Astrocyte (in vitro differentiated cells and primary cell): Measurements from ENCODE around the gene PLD4. TPM values are rescaled to one million over a fixed set of nuclear protein-coding genes. Genes with fewer than 3 reads are reported as not detected.

Experiments
- DNase-seq: peaks from one replicate; pipeline ENCODE4 v3.0.0-alpha.2; 2010; ENCODE audit warnings: low read depth
- FAIRE-seq: peaks from 2 replicates; lab custom pipeline; 2011; peaks lifted over from hg19 to GRCh38; lab: Jason Lieb, UNC
- H2AFZ ChIP-seq: 2 replicates; pipeline ENCODE4 v1.6.0; 2012; ENCODE audit warnings: low read depth, low read length, inconsistent platforms
- H3K27ac ChIP-seq: 2 replicates; pipeline ENCODE4 v1.5.1; 2011; ENCODE audit warnings: low read depth, low read length, inconsistent platforms
- H3K27me3 ChIP-seq: 2 replicates; pipeline ENCODE4 v1.6.0; 2011; ENCODE audit warnings: low read length, inconsistent platforms; ENCODE audit not compliant: insufficient read depth
- H3K36me3 ChIP-seq: 2 replicates; pipeline ENCODE4 v1.5.1; 2011; ENCODE audit warnings: low read length, inconsistent platforms; ENCODE audit not compliant: insufficient read depth
- H3K4me1 ChIP-seq: 2 replicates; pipeline ENCODE4 v1.5.1; 2011; ENCODE audit warnings: low read length, inconsistent platforms; ENCODE audit not compliant: insufficient read depth
- H3K4me2 ChIP-seq: 2 replicates; pipeline ENCODE4 v1.6.0; 2012; ENCODE audit warnings: low read length, inconsistent platforms
- H3K4me3 ChIP-seq: 2 replicates; pipeline ENCODE4 v1.5.1; 2011; ENCODE audit warnings: low read depth, mild to moderate bottlenecking, low read length, inconsistent platforms; ENCODE audit not compliant: insufficient read depth
- H3K79me2 ChIP-seq: 2 replicates; pipeline ENCODE4 v1.6.0; 2012; ENCODE audit warnings: mild to moderate bottlenecking, low read length, inconsistent platforms; ENCODE audit not compliant: insufficient read depth
- H3K9ac ChIP-seq: 2 replicates; pipeline ENCODE4 v1.6.0; 2012; ENCODE audit warnings: mild to moderate bottlenecking, low read length, inconsistent platforms
- H3K9me3 ChIP-seq: 2 replicates; pipeline ENCODE4 v1.5.1; 2012; ENCODE audit warnings: low read depth, mild to moderate bottlenecking, low read length, inconsistent platforms; ENCODE audit not compliant: insufficient read depth
- H4K20me1 ChIP-seq: 2 replicates; pipeline ENCODE4 v1.6.0; 2012; ENCODE audit warnings: low read length, inconsistent platforms; ENCODE audit not compliant: insufficient read depth
- H3K27ac Mint-ChIP-seq: one replicate; pipeline ENCODE4 v1.8.0; 2021; ENCODE audit warnings: mild to moderate bottlenecking, mixed read lengths; ENCODE audit not compliant: unreplicated experiment
- H3K27me3 Mint-ChIP-seq: one replicate; pipeline ENCODE4 v1.8.0; 2021; ENCODE audit warnings: low read depth, mixed read lengths; ENCODE audit not compliant: unreplicated experiment
- H3K36me3 Mint-ChIP-seq: one replicate; pipeline ENCODE4 v1.8.0; 2021; ENCODE audit warnings: low read depth, mixed read lengths; ENCODE audit not compliant: unreplicated experiment
- H3K4me1 Mint-ChIP-seq: one replicate; pipeline ENCODE4 v1.8.0; 2021; ENCODE audit warnings: low read depth, mixed read lengths; ENCODE audit not compliant: unreplicated experiment
- H3K4me3 Mint-ChIP-seq: one replicate; pipeline ENCODE4 v1.8.0; 2021; ENCODE audit warnings: mild to moderate bottlenecking, moderate library complexity, mixed read lengths; ENCODE audit not compliant: unreplicated experiment
- H3K9me3 Mint-ChIP-seq: one replicate; pipeline ENCODE4 v1.8.0; 2021; ENCODE audit warnings: mild to moderate bottlenecking, mixed read lengths; ENCODE audit not compliant: unreplicated experiment
- EZH2 ChIP-seq: IDR thresholded peaks from 2 replicates; pipeline ENCODE4 v1.6.1; 2012; ENCODE audit warnings: mild to moderate bottlenecking, low read length, inconsistent platforms; ENCODE audit not compliant: insufficient read depth
- total RNA-seq: library from RNA; stranded (reverse); gene quantifications from 2 replicates; pipeline ENCODE4 v1.2.1, GENCODE V29; 2021
- TF ChIP-seq, protein P1 (sequence below): IDR thresholded peaks from 2 replicates; pipeline ENCODE4 v1.5.1; 2011; ENCODE audit warnings: low read depth, mild to moderate bottlenecking, inconsistent platforms, low read length, moderate library complexity; ENCODE audit not compliant: insufficient read depth

PLD4 gene
- total RNA-seq, 1 donor from 2014 or later, result 0.14 TPM

DNA sequence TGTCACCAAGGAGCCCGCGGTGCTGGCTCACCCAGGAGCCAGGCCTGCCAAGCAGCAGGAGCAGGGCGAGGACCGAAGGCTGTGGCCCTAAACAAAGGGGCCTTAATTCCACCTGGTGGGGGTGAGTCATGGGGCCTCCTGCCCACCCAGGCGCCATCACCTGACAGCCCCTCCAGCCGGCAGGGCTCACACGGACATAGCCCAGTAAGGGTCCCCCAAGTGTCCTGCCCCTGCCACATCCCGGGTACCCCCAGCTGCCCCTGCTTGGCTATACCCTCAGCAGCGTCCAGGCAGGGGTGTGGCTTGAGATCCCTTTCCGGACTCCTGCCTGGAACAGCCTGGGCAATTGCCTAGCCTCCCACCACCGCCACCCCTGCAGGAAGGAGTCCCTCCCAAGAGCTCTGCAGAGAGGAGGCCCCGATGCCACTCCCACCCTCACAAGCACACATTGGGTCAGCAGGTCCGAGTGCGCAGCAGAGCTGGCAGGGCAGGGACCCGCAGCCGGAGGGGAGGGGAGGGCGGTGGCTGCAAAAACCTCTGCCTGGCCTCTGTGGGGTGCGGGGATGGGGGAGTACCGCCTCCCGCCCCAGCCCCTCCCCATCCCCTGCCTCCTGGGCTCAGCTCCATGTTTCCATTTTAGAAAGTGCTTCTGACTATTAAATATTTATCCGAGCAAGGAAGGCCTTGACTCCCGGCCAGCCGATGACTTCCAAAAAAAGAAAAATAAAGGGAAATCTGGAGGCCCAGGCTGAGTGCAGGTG lies 48.9 kb downstream of the PLD4 start:
- no peaks in the 10 kb centered on the region for H3K36me3 Mint-ChIP-seq
- H3K9me3 ChIP-seq, result no peaks in the 10 kb centered on the region
- FAIRE-seq, result peak; percentile 17
- H3K27ac ChIP-seq, result peak overlapping the region; percentile 87
- peaks cover 15% of the 10 kb centered on the region for H3K4me1 Mint-ChIP-seq
- H3K27ac Mint-ChIP-seq, result peak overlapping the region; percentile 34
- H3K79me2 ChIP-seq, result peaks cover 22% of the 10 kb centered on the region
- H3K9me3 Mint-ChIP-seq, result no peaks in the 10 kb centered on the region
- no peak overlapping the region for H3K4me3 Mint-ChIP-seq
- H4K20me1 ChIP-seq, result peaks cover 20% of the 10 kb centered on the region
- H3K36me3 ChIP-seq, result no peaks in the 10 kb centered on the region
- H3K4me1 ChIP-seq, result peaks cover 75% of the 10 kb centered on the region
- no peaks in the 10 kb centered on the region for H3K27me3 ChIP-seq
- H3K9ac ChIP-seq, result peak overlapping the region; percentile 50
- TF ChIP-seq, protein P1, sequence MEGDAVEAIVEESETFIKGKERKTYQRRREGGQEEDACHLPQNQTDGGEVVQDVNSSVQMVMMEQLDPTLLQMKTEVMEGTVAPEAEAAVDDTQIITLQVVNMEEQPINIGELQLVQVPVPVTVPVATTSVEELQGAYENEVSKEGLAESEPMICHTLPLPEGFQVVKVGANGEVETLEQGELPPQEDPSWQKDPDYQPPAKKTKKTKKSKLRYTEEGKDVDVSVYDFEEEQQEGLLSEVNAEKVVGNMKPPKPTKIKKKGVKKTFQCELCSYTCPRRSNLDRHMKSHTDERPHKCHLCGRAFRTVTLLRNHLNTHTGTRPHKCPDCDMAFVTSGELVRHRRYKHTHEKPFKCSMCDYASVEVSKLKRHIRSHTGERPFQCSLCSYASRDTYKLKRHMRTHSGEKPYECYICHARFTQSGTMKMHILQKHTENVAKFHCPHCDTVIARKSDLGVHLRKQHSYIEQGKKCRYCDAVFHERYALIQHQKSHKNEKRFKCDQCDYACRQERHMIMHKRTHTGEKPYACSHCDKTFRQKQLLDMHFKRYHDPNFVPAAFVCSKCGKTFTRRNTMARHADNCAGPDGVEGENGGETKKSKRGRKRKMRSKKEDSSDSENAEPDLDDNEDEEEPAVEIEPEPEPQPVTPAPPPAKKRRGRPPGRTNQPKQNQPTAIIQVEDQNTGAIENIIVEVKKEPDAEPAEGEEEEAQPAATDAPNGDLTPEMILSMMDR, result no peak
- no peak for TF ChIP-seq EZH2
- peak overlapping the region; percentile 69 for H2AFZ ChIP-seq
- peak overlapping the region; percentile 79 for H3K4me2 ChIP-seq
- H3K27me3 Mint-ChIP-seq, result peaks cover 5% of the 10 kb centered on the region
- H3K4me3 ChIP-seq, result no peak overlapping the region
- DNase-seq, result peak; percentile 94

DNA sequence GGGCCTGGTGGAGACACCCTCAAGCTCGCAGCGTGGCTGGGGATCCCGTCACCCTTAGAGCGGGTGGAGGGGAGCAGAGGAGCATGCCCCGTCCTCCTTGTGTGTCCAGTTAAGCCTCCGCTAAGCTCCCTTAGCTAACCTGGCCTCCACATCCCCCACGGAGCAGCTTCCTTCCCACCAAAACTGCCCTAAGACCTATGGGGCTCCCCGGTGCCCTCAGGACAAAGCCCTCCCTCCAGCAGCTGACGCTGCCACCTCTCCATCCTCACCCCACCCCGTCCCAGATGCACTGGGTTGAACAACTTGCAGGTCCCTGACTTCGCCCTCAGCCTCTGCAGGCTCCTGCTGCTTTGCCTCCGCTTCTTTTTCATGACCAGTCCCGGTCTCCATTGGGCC lies 49.5 kb downstream of the PLD4 start:
- Mint-ChIP-seq H3K4me1 (peaks cover 10% of the 10 kb centered on the region), H3K36me3 (no peaks in the 10 kb centered on the region), H3K27me3 (peaks cover 9% of the 10 kb centered on the region), H3K27ac (peak overlapping the region; percentile 66), H3K9me3 (no peaks in the 10 kb centered on the region), H3K4me3 (no peak overlapping the region)
- Histone ChIP-seq H3K36me3 (no peaks in the 10 kb centered on the region), H3K4me2 (peak overlapping the region; percentile 79), H3K27ac (no peak overlapping the region), H3K79me2 (peaks cover 22% of the 10 kb centered on the region), H3K9me3 (no peaks in the 10 kb centered on the region), H3K9ac (peak overlapping the region; percentile 4), H3K27me3 (no peaks in the 10 kb centered on the region), H4K20me1 (peaks cover 16% of the 10 kb centered on the region), H3K4me1 (peaks cover 72% of the 10 kb centered on the region), H3K4me3 (no peak overlapping the region), H2AFZ (no peak overlapping the region)
- no peak for FAIRE-seq
- DNase-seq, result no peak
- TF ChIP-seq, protein P1, result no peak
